GM21786 (cell line): ENCODE data around the gene MAP4K2.

Experiments
- ATAC-seq: cut with Tn5 transposase; IDR thresholded peaks from one replicate; pipeline ENCODE4 v1.9.1; 2021; ENCODE audit not compliant: unreplicated experiment

MAP4K2 gene

DNA sequence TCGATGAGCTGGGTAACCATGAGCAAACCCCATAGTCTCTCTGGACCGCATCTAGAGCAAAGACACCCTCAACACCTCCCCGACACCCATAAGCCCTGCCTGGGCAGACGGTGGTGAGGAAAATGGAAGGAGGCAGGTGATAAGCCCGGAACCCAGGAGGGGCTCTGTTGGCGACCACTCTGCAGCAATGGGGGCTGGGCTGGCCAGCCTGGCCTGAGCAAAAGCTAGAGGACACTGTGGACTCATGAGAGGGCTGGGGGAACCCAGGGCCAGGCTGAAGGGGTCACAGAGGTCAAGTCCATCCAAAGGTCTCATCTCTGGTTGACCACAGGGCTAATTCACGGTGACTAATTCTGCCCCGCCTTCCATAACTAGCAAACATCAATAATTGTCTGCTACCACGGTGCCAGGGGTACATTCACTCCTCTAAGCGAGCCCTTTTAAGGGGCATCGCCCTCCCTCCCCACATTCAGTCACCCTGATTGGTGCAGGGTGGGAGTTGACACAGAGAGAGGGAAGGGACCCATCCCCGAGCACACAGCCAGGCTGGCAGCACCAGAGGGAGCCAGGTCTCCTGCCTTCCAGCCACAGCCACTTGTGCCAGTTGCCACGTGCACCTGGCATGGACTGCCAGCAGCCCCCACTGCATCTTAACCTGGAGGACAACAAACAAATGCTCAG, 47.2 kb downstream of the MAP4K2 start:
- no peak for ATAC-seq

DNA sequence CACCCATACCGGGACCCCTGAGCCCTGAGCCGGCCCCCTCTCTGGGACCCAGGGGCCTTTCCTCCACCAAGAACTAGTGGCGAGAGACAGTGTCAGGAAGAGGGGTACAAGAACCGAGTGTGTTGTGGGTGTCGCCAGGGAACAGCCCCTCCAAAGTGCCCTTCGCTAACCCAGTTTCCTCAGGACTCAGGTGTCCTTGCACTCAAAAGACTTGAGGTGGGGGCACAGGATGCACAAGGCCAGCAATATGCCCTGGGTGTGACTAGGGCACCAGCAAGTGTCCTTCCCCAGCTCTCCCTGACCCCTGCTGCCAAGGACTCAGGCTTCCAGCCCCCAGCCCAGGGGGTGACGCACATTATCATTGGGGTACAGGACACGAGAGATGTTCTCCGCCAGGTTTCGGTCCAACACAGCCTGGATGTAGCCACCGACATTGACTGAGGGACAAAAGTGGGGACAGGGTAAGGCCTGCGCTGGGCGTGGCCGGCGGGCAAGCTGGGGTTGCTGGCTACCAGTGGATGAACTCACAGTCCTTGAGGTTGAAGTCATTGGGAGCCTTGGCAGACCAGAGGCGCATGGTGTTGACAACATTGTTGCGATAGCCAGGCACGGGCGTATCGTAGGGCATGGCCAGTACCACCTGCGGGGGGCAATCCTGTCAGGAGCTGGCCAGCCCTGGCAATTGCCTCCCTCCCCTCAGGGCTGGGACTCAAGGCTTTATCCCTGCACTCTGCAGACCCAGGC, 47.9 kb downstream of the MAP4K2 start:
- no peak for ATAC-seq

DNA sequence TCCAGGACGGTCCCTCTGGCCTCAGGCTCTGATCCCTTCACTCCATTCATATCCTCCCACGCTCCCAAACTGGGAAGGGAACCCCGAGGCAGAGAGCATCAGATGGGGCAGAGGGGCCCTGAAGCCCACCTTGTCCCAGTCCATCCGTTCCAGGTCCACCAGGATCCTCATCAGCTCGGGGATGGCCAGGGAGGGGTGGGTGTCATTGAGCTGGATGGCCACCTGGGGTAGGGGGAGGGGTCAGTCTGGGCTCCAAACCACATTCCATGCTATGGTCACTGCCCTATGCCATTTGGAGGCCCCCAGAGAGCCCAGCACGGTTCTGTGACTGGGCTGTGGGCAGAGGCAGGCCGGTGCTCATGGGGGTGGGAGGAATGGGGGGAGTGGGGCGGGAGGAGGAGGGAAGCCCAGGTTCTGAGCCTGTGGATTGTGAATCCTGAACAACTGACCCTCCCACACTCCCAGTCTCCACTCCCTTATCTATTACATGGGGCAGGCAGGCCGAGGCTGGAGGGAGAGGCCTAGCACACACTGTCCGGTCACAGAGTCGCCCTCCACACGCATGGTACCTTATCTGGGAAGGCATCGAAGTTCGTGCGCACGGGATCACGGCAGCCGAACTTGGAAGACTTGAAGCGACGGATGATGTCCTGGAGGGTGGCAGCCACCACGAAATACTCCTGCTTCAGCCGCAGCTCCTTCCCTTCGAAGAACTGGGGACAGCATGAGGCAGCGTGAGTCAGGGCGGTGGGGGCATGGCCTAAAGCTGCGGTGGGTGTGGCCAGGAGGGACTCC, 48.7 kb downstream of the MAP4K2 start:
- ATAC-seq = no peak

DNA sequence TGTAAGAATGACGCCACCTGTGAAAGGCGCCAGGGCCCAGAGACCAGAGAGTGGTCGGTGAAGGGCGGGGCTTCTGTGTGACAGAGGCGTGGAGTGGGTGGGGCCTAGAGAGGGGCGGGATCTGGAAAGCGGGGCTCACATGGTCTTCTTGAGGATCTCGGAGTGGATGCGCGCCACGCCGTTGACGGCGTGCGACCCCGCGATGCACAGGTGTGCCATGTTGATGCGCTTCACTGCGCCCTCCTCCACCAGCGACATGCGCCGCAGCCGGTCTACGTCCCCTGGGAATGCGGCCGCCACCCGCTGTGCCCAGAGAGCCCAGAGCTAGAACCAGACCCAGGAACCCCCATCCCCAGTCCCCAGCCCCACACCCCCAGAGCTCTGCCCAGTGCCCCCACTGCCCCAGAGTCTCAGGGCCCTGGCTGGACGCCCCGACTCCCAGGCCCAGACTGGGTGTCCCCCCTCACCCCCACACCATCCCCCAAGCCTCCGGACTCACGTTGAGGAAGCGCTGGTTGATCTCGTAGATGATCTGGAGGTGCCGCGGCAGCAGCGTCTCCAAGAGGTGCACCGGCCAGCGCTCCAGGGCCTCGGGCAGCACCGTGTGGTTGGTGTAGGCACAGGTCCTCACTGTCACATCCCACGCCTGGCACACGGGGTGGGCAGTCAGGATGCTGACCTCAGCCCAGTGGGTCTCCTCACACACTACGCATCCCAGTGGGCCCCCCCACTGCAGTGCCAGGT, 49.5 kb downstream of the MAP4K2 start:
- ATAC-seq = no peak

DNA sequence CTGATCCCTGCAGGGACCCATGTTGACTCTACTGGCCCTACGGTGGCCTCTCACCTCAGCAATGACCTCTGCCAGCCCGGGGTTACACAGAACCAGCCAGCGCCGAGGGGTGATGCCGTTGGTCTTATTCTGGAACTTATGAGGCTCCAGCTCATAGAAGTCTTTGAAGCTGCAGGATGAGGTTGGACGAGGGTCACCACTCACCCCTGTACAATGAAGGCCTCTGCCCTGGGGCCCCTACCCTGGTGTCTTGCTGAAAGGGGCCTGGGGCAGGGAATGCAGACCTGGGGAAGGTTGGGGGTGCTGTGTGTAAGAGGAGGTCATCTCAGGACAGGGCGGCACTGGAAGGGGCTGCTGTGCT, 50.0 kb downstream of the MAP4K2 start:
- ATAC-seq = no peak

DNA sequence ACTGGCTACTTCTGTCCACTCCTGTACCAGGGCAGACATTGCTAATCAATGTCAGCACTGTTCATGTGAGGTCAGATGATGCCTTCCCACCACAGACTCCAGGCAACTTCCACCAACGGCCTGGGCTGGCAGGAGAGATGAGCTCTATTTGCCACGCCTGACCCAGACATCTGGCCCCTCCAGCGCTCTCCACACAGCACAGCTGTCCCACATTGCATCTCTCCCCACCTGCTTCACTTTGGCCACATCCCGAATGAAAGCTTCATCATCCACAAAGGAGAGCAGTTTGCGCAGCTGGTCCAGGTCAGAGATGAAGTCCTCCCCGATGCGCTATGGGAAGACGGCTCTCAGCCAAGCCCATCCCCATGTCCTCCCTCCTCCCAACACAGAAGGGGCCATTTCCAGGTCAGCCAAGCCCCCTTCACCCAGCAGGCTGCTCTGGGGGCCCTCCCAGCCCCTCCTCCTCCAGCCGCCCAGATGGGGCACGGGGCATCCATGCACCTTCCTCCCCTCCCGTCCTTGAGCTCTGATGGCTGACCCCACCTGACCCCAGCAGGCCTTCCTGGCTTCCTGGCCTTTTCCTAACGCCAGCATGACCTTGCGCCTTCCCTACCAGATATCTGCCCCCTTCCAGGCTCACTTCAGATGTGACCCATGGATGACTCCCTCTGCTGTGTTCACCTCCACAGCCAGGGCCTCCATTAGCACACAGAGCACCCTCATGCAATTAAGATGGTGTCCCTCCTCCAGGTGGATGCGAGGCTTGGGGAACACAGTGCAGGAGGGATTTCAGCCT, 50.6 kb downstream of the MAP4K2 start:
- ATAC-seq = no peak

DNA sequence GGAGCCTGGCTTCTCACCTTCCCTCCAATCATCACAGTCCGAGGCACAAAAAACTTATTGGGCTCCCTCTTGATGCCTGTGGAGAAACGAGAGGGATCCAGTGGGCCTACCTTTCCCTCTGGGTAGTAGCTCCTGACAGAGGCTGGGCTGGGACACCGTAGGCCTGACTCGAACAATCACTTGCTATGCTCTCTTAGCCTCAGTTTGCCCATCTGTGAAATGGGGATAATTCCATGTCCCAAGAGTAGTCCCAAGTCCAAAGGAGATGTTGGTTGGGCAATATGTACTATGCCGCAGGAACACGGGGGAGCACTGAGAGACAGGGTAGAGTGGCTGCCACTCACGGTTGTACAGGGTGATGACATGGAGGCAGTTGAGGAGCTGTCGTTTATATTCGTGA, 51.4 kb downstream of the MAP4K2 start:
- no peak for ATAC-seq

DNA sequence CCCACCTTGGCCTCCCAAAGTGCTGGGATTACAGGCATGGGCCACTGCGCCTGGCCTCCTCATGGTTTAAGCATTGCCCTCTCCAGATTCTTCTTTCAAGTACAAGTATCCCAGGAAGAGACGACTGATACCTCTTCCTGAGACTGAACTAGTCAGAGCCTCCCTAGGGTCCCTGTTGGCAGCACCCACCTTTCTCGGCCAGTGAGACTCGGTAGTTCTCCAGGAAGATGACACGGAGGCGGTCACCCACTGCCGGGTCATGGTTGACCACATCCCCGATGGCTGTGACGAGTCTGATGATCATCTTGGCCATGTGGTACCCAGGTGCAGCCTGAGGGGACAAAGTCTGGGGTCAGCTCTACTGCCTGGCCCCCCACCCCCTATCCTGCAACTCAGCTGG, 51.9 kb downstream of the MAP4K2 start:
- ATAC-seq = no peak

DNA sequence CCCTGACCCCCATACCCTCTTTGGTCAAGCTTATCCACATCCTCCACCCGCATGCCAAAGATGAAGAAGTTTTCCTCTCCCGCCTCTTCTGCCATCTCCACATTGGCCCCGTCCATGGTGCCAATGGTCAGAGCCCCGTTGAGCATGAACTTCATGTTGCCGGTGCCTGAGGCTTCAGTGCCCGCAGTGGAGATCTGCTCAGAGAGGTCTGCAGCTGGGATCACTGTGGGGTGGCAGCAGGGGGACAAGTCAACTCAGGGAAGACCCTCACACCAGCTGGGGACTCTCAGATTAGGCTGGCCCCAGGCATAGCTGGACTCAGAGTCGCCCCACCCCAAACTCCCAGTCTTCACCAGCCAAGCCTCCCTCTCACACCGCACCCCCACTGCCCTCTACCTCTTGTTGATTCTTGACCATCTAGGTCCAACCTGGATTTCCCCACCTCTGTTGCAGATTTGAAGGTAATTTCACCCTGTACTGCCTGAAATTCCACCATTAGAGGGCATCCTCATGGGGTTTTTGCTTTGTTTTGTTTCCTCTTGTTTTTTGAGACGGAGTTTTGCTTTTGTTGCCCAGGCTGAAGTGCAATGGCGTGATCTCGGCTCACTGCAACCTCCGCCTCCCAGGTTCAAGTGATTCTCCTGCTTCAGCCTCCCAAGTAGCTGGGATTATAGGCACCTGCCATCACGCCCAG, 52.5 kb downstream of the MAP4K2 start:
- ATAC-seq = no peak

DNA sequence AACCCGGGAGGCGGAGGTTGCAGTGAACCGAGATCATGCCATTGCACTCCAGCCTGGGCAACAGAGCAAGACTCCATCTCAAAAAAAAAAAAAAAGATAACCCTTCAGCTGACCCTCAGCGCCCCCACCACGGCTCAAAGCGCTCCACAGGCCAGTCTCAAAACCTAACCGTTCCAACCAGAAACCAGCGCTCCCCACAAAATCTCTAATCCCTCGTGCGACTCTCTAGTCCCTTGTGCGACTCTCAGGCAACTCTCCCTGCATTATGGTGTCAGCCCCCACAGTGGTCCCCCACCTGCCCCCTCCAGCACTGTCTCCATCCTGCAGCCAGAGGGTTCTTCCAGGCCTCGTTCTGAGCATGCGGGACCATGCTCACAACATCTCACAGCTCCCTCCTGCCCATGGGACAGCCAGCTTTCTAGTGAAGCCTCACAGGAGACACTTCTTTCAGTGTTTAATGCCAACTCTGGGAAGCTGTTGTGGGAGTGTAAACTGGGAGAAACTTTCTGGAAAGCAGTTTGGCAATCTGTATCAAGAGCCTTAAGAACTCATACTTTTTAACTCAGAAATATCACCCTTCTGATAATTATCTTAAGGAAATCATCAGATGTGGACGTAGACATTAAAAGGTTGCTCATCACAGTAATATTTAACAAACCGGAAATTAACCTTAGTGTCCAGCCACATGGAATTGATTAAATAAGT, 54.9 kb downstream of the MAP4K2 start:
- ATAC-seq = no peak

DNA sequence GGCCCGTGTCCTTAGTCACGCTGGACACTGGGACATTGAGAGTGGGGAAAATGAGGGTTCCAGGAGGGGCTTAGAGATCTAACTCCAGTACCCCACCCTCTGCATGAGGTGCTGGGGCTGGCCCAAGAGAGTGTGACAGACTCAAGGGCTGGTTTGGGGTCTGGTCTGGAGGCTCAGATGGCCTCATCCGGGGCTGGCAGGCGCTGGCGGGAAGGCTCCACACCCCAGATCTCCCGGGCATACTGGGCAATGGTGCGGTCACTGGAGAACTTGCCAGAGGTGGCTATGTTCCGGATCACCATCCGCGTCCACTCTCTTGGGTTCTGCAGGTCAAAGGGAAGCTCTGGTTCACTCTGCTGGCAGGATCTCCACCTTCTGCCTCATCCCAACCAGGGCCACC, 56.5 kb downstream of the MAP4K2 start:
- ATAC-seq = no peak

DNA sequence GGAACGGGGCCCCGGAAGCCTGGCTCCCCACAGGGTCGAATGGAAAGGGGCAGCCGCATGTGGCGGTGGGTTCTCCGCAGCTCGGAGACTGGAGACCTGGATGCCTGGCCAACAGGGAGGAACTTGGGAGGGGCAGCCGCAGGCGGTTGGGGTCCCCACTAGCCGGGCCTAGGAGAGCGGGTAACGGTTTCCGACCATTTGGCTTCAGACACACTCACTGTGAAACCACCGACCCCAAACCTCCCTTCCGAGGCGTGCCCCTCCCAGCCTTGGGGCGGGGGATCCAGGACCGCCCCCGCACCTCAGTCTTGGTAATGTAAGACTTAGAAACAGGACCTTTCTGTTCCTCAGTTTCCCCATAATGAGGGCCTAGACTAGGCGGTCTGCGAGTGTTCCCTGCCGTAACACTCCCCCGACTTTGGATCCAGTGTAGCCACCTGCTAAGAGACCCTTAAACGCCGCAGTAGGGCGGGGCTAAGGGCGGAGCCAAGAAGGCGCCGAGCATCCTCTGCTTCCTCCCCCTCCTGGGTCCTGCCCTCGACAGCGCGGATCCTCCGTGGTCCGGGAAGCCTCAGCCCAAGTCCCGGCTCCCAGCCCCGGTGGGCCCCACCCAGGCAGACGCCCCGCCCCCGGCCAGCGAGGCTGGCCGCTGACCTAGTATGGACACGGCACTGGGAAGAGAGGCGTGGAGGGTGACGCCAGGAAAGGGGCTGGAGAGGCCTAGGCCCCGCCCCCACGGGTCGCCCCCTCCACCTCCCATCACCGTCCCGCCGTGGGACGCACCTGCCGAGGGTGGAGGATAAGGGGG, 57.3 kb downstream of the MAP4K2 start:
- ATAC-seq = no peak

DNA sequence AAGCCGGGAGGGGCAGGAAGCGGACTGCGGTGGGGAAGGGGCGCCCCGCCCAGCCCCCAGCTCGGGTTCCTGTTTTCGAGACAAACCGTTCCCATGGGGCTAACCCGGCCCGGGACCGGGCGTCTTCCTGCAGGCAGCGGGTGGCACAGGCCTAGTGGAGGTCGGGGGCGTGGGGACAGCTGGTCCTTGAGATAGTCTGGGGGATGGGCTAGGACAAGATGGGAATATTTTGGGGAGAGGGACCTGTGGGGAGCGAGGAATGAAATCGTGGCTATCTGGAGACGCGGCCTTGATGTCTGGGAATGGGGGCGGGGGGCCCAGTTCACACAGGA, 57.9 kb downstream of the MAP4K2 start:
- ATAC-seq = no peak

DNA sequence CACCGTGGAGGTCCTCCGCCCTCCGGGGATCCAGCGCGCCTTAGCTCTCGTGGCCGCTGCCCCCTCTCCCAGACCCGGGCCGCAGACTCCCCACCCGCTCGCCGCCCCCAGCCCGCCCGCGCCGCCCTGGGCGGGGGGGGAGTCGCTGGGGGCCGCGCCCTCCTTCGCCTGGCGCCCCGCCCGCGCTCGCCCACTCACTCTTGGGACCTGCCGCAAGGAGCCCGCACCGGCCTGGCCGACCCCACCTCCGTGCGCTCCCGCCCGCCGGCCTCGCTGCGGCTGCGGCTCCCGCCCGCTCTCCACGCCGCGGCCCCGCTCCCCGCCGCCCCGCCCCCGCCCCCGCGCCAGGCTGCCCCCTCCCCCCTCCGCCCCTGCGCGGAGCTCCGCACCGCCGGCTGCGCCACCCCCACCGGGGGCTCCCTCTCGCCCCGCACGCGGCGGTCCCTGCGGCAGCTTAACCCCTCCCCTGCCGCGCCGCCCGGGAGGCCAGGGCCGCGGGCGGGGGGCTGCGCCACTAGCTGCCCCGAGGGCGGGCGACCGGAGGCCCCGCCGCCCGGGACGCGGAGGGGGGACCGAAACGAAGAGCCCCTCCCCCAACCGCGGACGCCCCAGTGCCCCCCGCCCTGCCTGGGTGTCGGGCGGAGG, 58.3 kb downstream of the MAP4K2 start:
- no peak for ATAC-seq

DNA sequence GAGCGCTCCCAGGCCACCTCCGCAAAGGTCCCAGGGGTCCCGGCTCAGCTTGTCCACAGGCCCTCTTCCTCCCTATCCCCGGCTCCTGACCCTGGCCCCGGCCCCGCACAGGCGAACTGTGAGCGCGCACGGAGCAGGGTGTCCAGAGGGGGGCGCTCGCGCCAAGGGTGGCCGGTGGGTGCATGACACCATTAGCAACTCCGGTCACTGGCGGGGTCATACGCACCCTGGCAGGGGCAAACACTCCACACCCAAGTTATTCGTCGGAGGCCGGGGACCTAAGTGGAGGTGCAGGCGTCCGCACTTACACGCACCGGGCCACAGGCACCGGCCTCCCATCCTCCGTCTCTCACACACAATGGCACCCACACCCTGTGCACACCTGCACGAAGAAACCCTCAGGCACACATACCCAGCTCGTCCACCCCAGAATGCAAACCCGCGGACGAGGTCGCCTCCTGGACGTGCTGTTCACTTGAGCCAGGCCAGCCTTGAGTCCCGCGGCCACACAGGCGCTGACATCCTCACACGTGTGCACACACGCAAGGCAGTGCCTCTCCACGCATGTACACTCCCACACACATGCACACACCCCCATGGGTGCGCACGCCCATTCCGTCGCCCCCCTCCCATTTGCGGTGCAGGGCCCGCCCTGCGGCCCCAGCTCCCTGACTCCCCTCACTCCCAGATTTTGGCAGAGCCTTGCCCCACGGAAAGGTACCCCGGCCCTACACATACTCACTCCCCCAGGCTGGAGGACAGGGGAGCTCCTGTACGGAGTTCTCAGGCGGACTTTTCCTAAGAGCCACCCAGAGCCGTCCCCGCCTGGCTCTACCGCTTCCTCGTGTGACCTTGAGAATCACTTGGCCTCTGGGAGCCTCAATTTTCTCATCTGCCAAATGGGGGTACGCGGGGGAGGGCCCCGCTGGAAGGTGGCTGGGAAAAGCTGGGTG, 59.1 kb downstream of the MAP4K2 start, which contains the start of gene RASGRP2:
RASGRP2 (minus strand) TSS at position 552 of the 953 bp plus-strand sequence. CDS start 1,276 bp downstream, outside the sequence.
- ATAC-seq = no peak

DNA sequence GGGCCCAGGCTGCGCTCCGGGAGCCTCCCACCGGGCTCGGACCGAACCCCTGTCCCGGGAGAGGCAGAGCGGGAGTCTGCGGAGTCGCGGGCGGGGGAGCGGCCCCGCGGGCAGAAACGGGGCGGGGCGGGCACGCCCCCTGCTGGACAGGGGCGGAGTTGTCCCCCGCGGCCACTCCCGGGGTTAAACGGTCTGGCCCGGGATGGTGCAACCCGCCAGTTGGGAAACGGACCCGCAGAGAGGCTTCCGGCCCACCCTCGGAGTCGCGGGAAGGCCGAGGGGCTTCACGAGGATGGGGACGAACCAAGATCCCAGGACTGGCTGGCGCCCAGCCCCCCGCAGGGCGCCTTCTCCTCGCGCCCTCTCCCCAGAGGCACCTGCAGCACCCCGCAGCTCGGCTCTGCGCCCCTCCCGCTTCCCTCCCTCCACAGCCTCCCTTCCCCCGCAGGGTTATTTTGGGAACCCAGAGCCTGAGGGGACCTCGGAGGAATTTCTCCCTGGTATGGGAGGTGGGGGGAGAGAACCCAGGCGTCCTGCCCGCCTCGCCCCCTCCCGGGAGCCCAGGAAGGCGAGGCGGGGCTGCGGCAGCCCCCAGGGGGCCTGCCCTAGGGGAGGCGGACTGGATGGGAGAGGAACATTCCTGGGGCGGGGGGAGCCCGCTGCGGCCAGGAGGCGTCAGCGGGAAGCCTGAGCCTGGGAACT, 60.0 kb downstream of the MAP4K2 start:
- no peak for ATAC-seq
